Neural crest cell (in vitro differentiated cells): ENCODE data around the gene FOXD1. TPM values are rescaled to one million over a fixed set of nuclear protein-coding genes. Genes with fewer than 3 reads are reported as not detected.

Source experiments
- DNase-seq: peaks from one replicate; pipeline ENCODE4 v3.0.0; 2021; ENCODE audit warnings: low read depth, mixed read lengths, low spot score
- H3K27ac Mint-ChIP-seq: one replicate; pipeline ENCODE4 v1.8.0; 2021; ENCODE audit warnings: mild to moderate bottlenecking, mixed read lengths; ENCODE audit not compliant: unreplicated experiment
- H3K27me3 Mint-ChIP-seq: 2 replicates; pipeline ENCODE4 v1.8.0; 2021; ENCODE audit warnings: low read depth, mild to moderate bottlenecking, mixed read lengths
- H3K36me3 Mint-ChIP-seq: 2 replicates; pipeline ENCODE4 v1.8.0; 2021; ENCODE audit warnings: low read depth, mild to moderate bottlenecking, mixed read lengths
- H3K4me1 Mint-ChIP-seq: 2 replicates; pipeline ENCODE4 v1.8.0; 2021; ENCODE audit warnings: mixed read lengths
- H3K4me3 Mint-ChIP-seq: one replicate; pipeline ENCODE4 v1.8.0; 2021; ENCODE audit warnings: mild to moderate bottlenecking, mixed read lengths
- H3K9me3 Mint-ChIP-seq: 2 replicates; pipeline ENCODE4 v1.8.0; 2021; ENCODE audit warnings: mixed read lengths
- CTCF ChIP-seq: fragments of 200-600 bp; sonication (generic); conservative IDR thresholded peaks from 2 replicates; pipeline ENCODE4 v1.5.0; 2021; ENCODE audit warnings: antibody characterized with exemption, mild to moderate bottlenecking
- total RNA-seq: library from RNA; stranded (reverse); gene quantifications from 2 replicates; pipeline ENCODE4 v1.2.1, GENCODE V29; 2021

FOXD1 gene
- total RNA-seq, 1 donor from 2014 or later: 0.28 TPM

GRCh38 chr5:73486119-73486899, 37.7 kb upstream of the FOXD1 start:
- no peak overlapping the region for H3K27ac Mint-ChIP-seq
- H3K36me3 Mint-ChIP-seq: no peaks in the 10 kb centered on the region
- TF ChIP-seq CTCF: no peak
- no peaks in the 10 kb centered on the region for H3K4me1 Mint-ChIP-seq
- H3K27me3 Mint-ChIP-seq: peaks cover 26% of the 10 kb centered on the region
- H3K4me3 Mint-ChIP-seq: no peak overlapping the region
- DNase-seq: no peak
- no peaks in the 10 kb centered on the region for H3K9me3 Mint-ChIP-seq

DNA sequence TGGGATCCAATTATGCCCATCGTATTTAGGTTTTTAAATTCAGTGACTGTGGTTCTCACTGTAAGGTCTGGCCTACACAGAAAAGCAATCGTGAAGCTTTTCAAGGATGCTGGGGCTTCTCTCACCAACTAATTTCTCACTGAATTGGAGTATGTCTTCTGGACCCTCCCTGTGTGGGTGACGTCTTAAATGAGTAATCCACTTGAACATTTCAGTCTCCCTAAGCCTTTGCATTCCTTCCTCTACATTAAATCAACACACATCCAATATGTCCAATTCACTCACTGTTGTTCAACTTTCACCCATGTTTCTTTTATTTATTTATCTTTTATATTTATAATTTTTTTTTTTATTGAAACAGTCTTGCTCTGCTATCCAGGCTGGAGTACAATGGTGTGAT, 37.1 kb upstream of the FOXD1 start:
- H3K27ac Mint-ChIP-seq: no peak overlapping the region
- H3K9me3 Mint-ChIP-seq: no peaks in the 10 kb centered on the region
- H3K36me3 Mint-ChIP-seq: no peaks in the 10 kb centered on the region
- H3K27me3 Mint-ChIP-seq: peaks cover 26% of the 10 kb centered on the region
- no peak for DNase-seq
- no peaks in the 10 kb centered on the region for H3K4me1 Mint-ChIP-seq
- no peak overlapping the region for H3K4me3 Mint-ChIP-seq
- no peak for TF ChIP-seq CTCF

- Mint-ChIP-seq H3K36me3 (no peaks in the 10 kb centered on the region), H3K4me3 (no peak overlapping the region), H3K4me1 (no peaks in the 10 kb centered on the region), H3K27ac (no peak overlapping the region), H3K27me3 (peaks cover 31% of the 10 kb centered on the region), H3K9me3 (no peaks in the 10 kb centered on the region)
- TF ChIP-seq CTCF: no peak
- no peak for DNase-seq
Observed at GRCh38 chr5:73484511-73484910, 35.9 kb upstream of the FOXD1 start.

GRCh38 chr5:73483676-73484075, 35.1 kb upstream of the FOXD1 start:
- Mint-ChIP-seq H3K27ac (no peak overlapping the region), H3K27me3 (peaks cover 32% of the 10 kb centered on the region), H3K9me3 (no peaks in the 10 kb centered on the region), H3K4me3 (no peak overlapping the region), H3K4me1 (no peaks in the 10 kb centered on the region), H3K36me3 (no peaks in the 10 kb centered on the region)
- no peak for TF ChIP-seq CTCF
- no peak for DNase-seq

DNA sequence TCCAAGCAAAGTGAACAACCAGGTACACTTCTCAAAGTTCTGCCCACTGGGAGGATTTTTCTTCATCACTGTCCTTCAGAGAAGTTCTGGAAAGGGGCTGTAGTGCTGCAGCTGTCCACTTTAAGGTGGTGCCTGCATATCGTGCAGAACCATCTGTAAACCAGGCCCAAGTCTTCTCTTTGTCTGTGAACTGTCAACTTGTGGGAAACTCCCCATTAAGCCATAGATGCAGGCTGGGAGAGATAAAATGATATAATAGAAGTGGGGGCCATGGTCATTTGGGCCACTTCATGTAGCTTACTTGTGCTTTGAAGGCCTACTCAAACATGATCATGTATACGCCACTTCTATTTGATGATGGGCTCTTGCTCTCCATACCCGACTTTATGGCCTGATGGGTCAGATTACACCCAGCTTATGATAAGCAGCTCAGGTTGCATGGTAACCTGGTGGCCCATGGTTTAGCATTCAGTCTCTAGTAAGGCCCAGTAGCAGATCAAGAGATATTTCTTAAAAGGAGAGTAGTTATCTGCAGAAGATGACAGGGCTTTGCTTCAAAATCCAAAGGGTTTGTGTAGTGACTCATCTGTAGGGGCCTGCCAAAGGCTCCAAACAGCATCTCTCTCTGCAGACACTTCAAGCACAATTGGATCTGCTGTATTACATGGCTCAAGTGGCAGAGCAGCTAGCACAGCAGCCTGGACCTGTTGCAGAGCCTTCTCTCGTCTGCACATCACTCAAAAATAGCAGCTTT, 34.0 kb upstream of the FOXD1 start:
- no peaks in the 10 kb centered on the region for H3K9me3 Mint-ChIP-seq
- peaks cover 28% of the 10 kb centered on the region for H3K27me3 Mint-ChIP-seq

More for the DNA sequence above, 34.0 kb upstream of the FOXD1 start:
- Mint-ChIP-seq H3K4me1 (no peaks in the 10 kb centered on the region), H3K4me3 (no peak overlapping the region), H3K36me3 (no peaks in the 10 kb centered on the region), H3K27ac (no peak overlapping the region)
- no peak for TF ChIP-seq CTCF
- DNase-seq: no peak
